Ramos (cell line): ENCODE data around the gene POTEG.
"Not testable (repeated sequence)": the region's sequence is repeated elsewhere in the genome, so short reads cannot be mapped to it uniquely, and the experiment has no call there.

ENCODE experiments used
- in situ Hi-C: fragments of 300-500 bp; cut with MboI; formaldehyde crosslinking; loops from one replicate; pipeline ENCODE4 v1.14.3; 2022; ENCODE audit warnings: low sequenced_read_pairs; ENCODE audit not compliant: unreplicated experiment

POTEG gene

GRCh38 chr14:19434241-19434640 is at the start of gene POTEG:
POTEG (minus strand) TSS chr14:19434341; CDS start chr14:19434289, 52 bp downstream.
- in situ Hi-C loops, result not testable (repeated sequence)

GRCh38 chr14:19482093-19482492 is 48.0 kb upstream of the POTEG start:
- in situ Hi-C loops, result not testable (repeated sequence)

GRCh38 chr14:19481421-19481820 is 47.3 kb upstream of the POTEG start:
- in situ Hi-C loops, result not testable (repeated sequence)

- in situ Hi-C loops, result not testable (repeated sequence)
Observed at GRCh38 chr14:19480491-19480890, 46.4 kb upstream of the POTEG start.

- in situ Hi-C loops, result not testable (repeated sequence)
Observed at GRCh38 chr14:19445761-19446160, 11.6 kb upstream of the POTEG start.

GRCh38 chr14:19439826-19440225 is 5.7 kb upstream of the POTEG start:
- in situ Hi-C loops, result not testable (repeated sequence)

GRCh38 chr14:19439219-19439618 is 5.1 kb upstream of the POTEG start:
- in situ Hi-C loops, result not testable (repeated sequence)

- in situ Hi-C loops, result not testable (repeated sequence)
Observed at GRCh38 chr14:19437126-19437443, 2.9 kb upstream of the POTEG start.

- in situ Hi-C loops, result not testable (repeated sequence)
Observed at GRCh38 chr14:19436311-19437125, 2.4 kb upstream of the POTEG start.

GRCh38 chr14:19435852-19436251 is 1.7 kb upstream of the POTEG start:
- in situ Hi-C loops, result not testable (repeated sequence)

- in situ Hi-C loops, result not testable (repeated sequence)
Observed at GRCh38 chr14:19434891-19435290, 750 bp upstream of the POTEG start.

GRCh38 chr14:19433765-19434164 is 376 bp downstream of the POTEG start:
- in situ Hi-C loops, result not testable (repeated sequence)

GRCh38 chr14:19408519-19408918 is 25.6 kb downstream of the POTEG start:
- in situ Hi-C loops, result not testable (repeated sequence)

- in situ Hi-C loops, result not testable (repeated sequence)
Observed at GRCh38 chr14:19402097-19402496, 32.0 kb downstream of the POTEG start.

- in situ Hi-C loops, result not testable (repeated sequence)
Observed at GRCh38 chr14:19394727-19395126, 39.4 kb downstream of the POTEG start.

- in situ Hi-C loops, result not testable (repeated sequence)
Observed at GRCh38 chr14:19390230-19390629, 43.9 kb downstream of the POTEG start.

GRCh38 chr14:19388741-19389140 is 45.4 kb downstream of the POTEG start:
- in situ Hi-C loops, result not testable (repeated sequence)

GRCh38 chr14:19386996-19387395 is 47.1 kb downstream of the POTEG start:
- in situ Hi-C loops, result not testable (repeated sequence)

- in situ Hi-C loops, result not testable (repeated sequence)
Observed at GRCh38 chr14:19386309-19386708, 47.8 kb downstream of the POTEG start.

- in situ Hi-C loops, result not testable (repeated sequence)
Observed at GRCh38 chr14:19384088-19384781, 49.9 kb downstream of the POTEG start.

- in situ Hi-C loops, result not testable (repeated sequence)
Observed at GRCh38 chr14:19383008-19383584, 51.0 kb downstream of the POTEG start.
